K562 (cell line): ENCODE results near the gene VEGFA. TPM values are rescaled to one million over a fixed set of nuclear protein-coding genes. Genes with fewer than 3 reads are reported as not detected.
A peak's percentile ranks its signal among the peaks of the same experiment; 100 is the strongest.

Source experiments
- ARNT ChIP-seq, 2 experiments: fragments of 450-650 bp; IDR thresholded peaks; 2 replicates each; pipeline ENCODE4 v1.6.1; 2016; ENCODE audit warnings: mild to moderate bottlenecking in 1 of 2
- E2F4 ChIP-seq: sonication (generic); formaldehyde crosslinking; IDR thresholded peaks from 2 replicates; pipeline ENCODE4 v1.8.0; 2022; ENCODE audit warnings: mild to moderate bottlenecking, low read depth, missing genetic modification reagents
- ELF1 ChIP-seq: fragments of 200-800 bp; sonication (Bioruptor generic); IDR thresholded peaks from 2 replicates; pipeline ENCODE4 v1.6.1; 2016; ENCODE audit warnings: missing genetic modification characterization, missing compliant biosample characterization
- GTF2E2 ChIP-seq: fragments of 200-800 bp; sonication (Bioruptor generic); IDR thresholded peaks from 2 replicates; pipeline ENCODE4 v1.6.1; 2016; ENCODE audit warnings: missing genetic modification characterization, missing compliant biosample characterization
- HINFP ChIP-seq: fragments of 450-650 bp; conservative IDR thresholded peaks from 2 replicates; pipeline ENCODE4 v1.6.1; 2016; ENCODE audit warnings: missing genetic modification characterization, low read depth, mild to moderate bottlenecking, control low read depth, missing compliant biosample characterization
- KDM2B ChIP-seq: fragments of 250-450 bp; sonication (Bioruptor Pico); IDR thresholded peaks from 2 replicates; pipeline ENCODE4 v1.8.0; 2021; ENCODE audit warnings: mild to moderate bottlenecking, moderate library complexity
- KDM4B ChIP-seq, 2 experiments: fragments of 450-650 bp in 1 of 2; sonication (generic) in 1 of 2; IDR thresholded peaks; 2 replicates each; pipeline ENCODE4 v1.6.1; 2016 to 2017; ENCODE audit warnings: borderline replicate concordance in 2 of 2, antibody characterized with exemption in 1 of 2, low read depth in 1 of 2, mild to moderate bottlenecking in 1 of 2
- MAFG ChIP-seq: fragments of 450-650 bp; conservative IDR thresholded peaks from 2 replicates; pipeline ENCODE4 v1.6.1; 2016; ENCODE audit warnings: missing genetic modification characterization, missing compliant biosample characterization
- NCOA1 ChIP-seq: fragments of 450-650 bp; IDR thresholded peaks from 2 replicates; pipeline ENCODE4 v1.6.1; 2016; ENCODE audit warnings: low read depth
- NR0B1 ChIP-seq: fragments of 450-650 bp; IDR thresholded peaks from one replicate; pipeline ENCODE4 v1.6.1; 2018; ENCODE audit warnings: mild to moderate bottlenecking, moderate library complexity; ENCODE audit not compliant: partially characterized antibody
- RBBP5 ChIP-seq: fragments of 200-600 bp; sonication (generic); IDR thresholded peaks from 2 replicates; pipeline ENCODE4 v1.6.1; 2012; ENCODE audit warnings: borderline replicate concordance, mild to moderate bottlenecking, low read length, control low read depth, inconsistent platforms; ENCODE audit not compliant: insufficient read depth, poor library complexity, severe bottlenecking
- TEAD1 ChIP-seq, 2 experiments: fragments of 450-650 bp in 1 of 2; sonication (generic) in 1 of 2; formaldehyde crosslinking; IDR thresholded peaks; 2 replicates each; pipeline versions ENCODE4 v1.4.0 to v1.8.0; 2020 to 2022; ENCODE audit warnings: mild to moderate bottlenecking in 2 of 2, missing genetic modification reagents in 1 of 2
- TFE3 ChIP-seq: fragments of 450-650 bp; formaldehyde crosslinking; IDR thresholded peaks from 2 replicates; pipeline ENCODE4 v1.4.0; 2020; ENCODE audit warnings: mild to moderate bottlenecking, mixed read lengths
- USF1 ChIP-seq: sonication (generic); formaldehyde crosslinking; IDR thresholded peaks from 2 replicates; pipeline ENCODE4 v1.9.0; 2022; ENCODE audit warnings: mild to moderate bottlenecking, missing genetic modification reagents
- ZNF133 ChIP-seq: fragments of 250-450 bp; sonication (Bioruptor Pico); IDR thresholded peaks from 2 replicates; pipeline ENCODE4 v1.4.0; 2020; ENCODE audit warnings: mild to moderate bottlenecking
- ZNF175 ChIP-seq: fragments of 200-800 bp; sonication (Bioruptor generic); IDR thresholded peaks from 2 replicates; pipeline ENCODE4 v1.6.1; 2016; ENCODE audit warnings: low read depth, mild to moderate bottlenecking, missing genetic modification characterization, missing compliant biosample characterization
- ZNF239 ChIP-seq: fragments of 250-450 bp; sonication (Bioruptor Pico); IDR thresholded peaks from 2 replicates; pipeline ENCODE4 v1.4.0; 2020; ENCODE audit warnings: mild to moderate bottlenecking
- ZNF764 ChIP-seq: fragments of 250-450 bp; sonication (Bioruptor Pico); IDR thresholded peaks from 2 replicates; pipeline ENCODE4 v1.4.0; 2020; ENCODE audit warnings: low read depth, mild to moderate bottlenecking, moderate library complexity
- polyA plus RNA-seq, 8 experiments: library from polyadenylated mRNA; depleted of rRNA in 4 of 8; stranded (reverse) in 5 of 8; unstranded in 3 of 8; fragments of >200 nt; fragmentation: Nextera tagmentation in 2 of 8; fragmentation: Illumina TruSeq in 1 of 8; extraction: Ambion mirVana in 2 of 8; extraction: Trizol in 1 of 8; gene quantifications; 2 replicates each; pipeline versions ENCODE4 v1.2.1 to v1.2.3, GENCODE V29; 2011 to 2014; ENCODE audit warnings: inconsistent platforms in 1 of 8, missing spikeins in 1 of 8
- total RNA-seq, 7 experiments: library from RNA; depleted of rRNA in 6 of 7; stranded (reverse); fragments of >200 nt in 6 of 7; fragmentation: Illumina TruSeq in 2 of 7; extraction: Trizol in 2 of 7; gene quantifications; 2 replicates each; pipeline versions ENCODE4 v1.2.1 to v1.2.3, GENCODE V29; 2011 to 2021; ENCODE audit warnings: low replicate concordance in 1 of 7

Gene VEGFA
- total and polyA plus RNA-seq, 9 of the 15 experiments (the other 6 are each of a cell fraction or from before 2014, with no cell fraction given) = 14.0 to 271 (median 124) TPM

GRCh38 chr6:43723737-43724295, 46.2 kb upstream of the VEGFA start (continued):
- TF ChIP-seq MAFG (no peak), TFE3 (CRISPR knock-in tag) (no peak), HINFP (tag) (no peak), ZNF175 (CRISPR knock-in tag) (peak; percentile 48; the same call in 1 of the 2 replicates), ELF1 (tag) (peak; percentile 55; the same call in 1 of the 2 replicates), TEAD1 (CRISPR knock-in tag; IDR thresholded peaks at IDR 0.05) (peak in 1 of 2 experiments; percentile 77; a peak in 1 of 4 replicates), ZNF239 (CRISPR knock-in tag) (no peak), ZNF764 (CRISPR knock-in tag) (0 out of 2 replicates have a peak, but pooled peaks have one; percentile 40), NR0B1 (no peak), USF1 (CRISPR knock-in tag) (peak; percentile 37; the same call in 1 of the 2 replicates), E2F4 (no peak), NCOA1 (no peak), ZNF133 (CRISPR knock-in tag) (no peak), KDM2B (CRISPR knock-in tag) (no peak), KDM4B (IDR thresholded peaks at IDR 0.05; ENCODE audit: borderline replicate concordance in 2 of 2, low read depth in 1 of 2) (peak in 1 of 2 experiments; percentile 43; a peak in 1 of 4 replicates), ARNT (IDR thresholded peaks at IDR 0.05) (peak in 1 of 2 experiments; percentile 49; a peak in 1 of 4 replicates), RBBP5 (no peak), GTF2E2 (no peak)
